HEK293 (cell line): Measurements from ENCODE around the gene NEURL1.

ENCODE experiments used
- CTCF ChIP-seq: fragments of 450-650 bp; formaldehyde crosslinking; IDR thresholded peaks from 2 replicates; pipeline ENCODE4 v1.5.1; 2016; ENCODE audit warnings: missing biosample characterization, missing genetic modification characterization
- REST ChIP-seq: fragments of 450-650 bp; formaldehyde crosslinking; IDR thresholded peaks from 2 replicates; pipeline ENCODE4 v1.5.1; 2016; ENCODE audit warnings: missing biosample characterization, missing genetic modification characterization
- ZNF157 ChIP-seq: fragments of 450-650 bp; formaldehyde crosslinking; IDR thresholded peaks from 2 replicates; pipeline ENCODE4 v1.5.1; 2016; ENCODE audit warnings: missing biosample characterization, missing genetic modification characterization
- ZNF324 ChIP-seq: fragments of 450-650 bp; formaldehyde crosslinking; IDR thresholded peaks from 2 replicates; pipeline ENCODE4 v1.5.1; 2016; ENCODE audit warnings: missing biosample characterization, missing genetic modification characterization
- ZNF362 ChIP-seq: fragments of 450-650 bp; formaldehyde crosslinking; IDR thresholded peaks from 2 replicates; pipeline ENCODE4 v1.5.1; 2016; ENCODE audit warnings: missing biosample characterization, missing genetic modification characterization
- ZNF571 ChIP-seq: fragments of 450-650 bp; formaldehyde crosslinking; IDR thresholded peaks from 2 replicates; pipeline ENCODE4 v1.5.0; 2017; ENCODE audit warnings: missing biosample characterization, missing genetic modification characterization
- ZNF677 ChIP-seq: fragments of 450-650 bp; IDR thresholded peaks from 2 replicates; pipeline ENCODE4 v1.5.0; 2018; ENCODE audit warnings: missing biosample characterization, mild to moderate bottlenecking, missing genetic modification characterization, moderate library complexity

GRCh38 chr10:103543617-103544525 lies 50.4 kb downstream of the NEURL1 start:
- TF ChIP-seq ZNF157 (tag by site-specific recombination) = no peak
- no peak for TF ChIP-seq ZNF677 (tag by site-specific recombination)
- TF ChIP-seq ZNF324 = no peak
- no peak for TF ChIP-seq CTCF (tag by site-specific recombination)
- no peak for TF ChIP-seq REST (tag by site-specific recombination)
- no peak for TF ChIP-seq ZNF362 (tag by site-specific recombination)
- TF ChIP-seq ZNF571 (tag by site-specific recombination) = no peak
